WTC11 (cell line): Measurements from ENCODE around the gene CDK2. TPM values are rescaled to one million over a fixed set of nuclear protein-coding genes. Genes with fewer than 3 reads are reported as not detected.

Experiments
- ATAC-seq: fragments of 200-7000 bp; cut with Tn5 transposase; 2 replicates; pipeline ENCODE4 v1.10.0; 2021; ENCODE audit warnings: mild to moderate bottlenecking, moderate library complexity
- CTCF ChIA-PET: fragments of 300-600 bp; sonication (Branson Sonifier 250); formaldehyde crosslinking; loops from one replicate; lab custom pipeline; 2021; ENCODE audit warnings: antibody characterized with exemption; lab: Charles Lee
- POLR2A ChIA-PET: fragments of 350-600 bp; sonication (Branson Sonifier 250); formaldehyde crosslinking; loops from one replicate; lab custom pipeline; 2021; ENCODE audit warnings: antibody characterized with exemption; lab: Charles Lee
- DNase-seq: peaks from one replicate; pipeline ENCODE4 v3.0.0; 2021; ENCODE audit warnings: low spot score
- H3K27ac Mint-ChIP-seq: 2 replicates; pipeline ENCODE4 v1.8.0; 2021; ENCODE audit warnings: mixed read lengths
- H3K27me3 Mint-ChIP-seq: 2 replicates; pipeline ENCODE4 v1.8.0; 2021; ENCODE audit warnings: low read depth, mild to moderate bottlenecking, moderate library complexity, mixed read lengths
- H3K36me3 Mint-ChIP-seq: 2 replicates; pipeline ENCODE4 v1.8.0; 2021; ENCODE audit warnings: mixed read lengths
- H3K4me1 Mint-ChIP-seq: 2 replicates; pipeline ENCODE4 v1.8.0; 2022; ENCODE audit warnings: mixed read lengths
- H3K4me3 Mint-ChIP-seq: 2 replicates; pipeline ENCODE4 v1.8.0; 2021; ENCODE audit warnings: mild to moderate bottlenecking, moderate library complexity, mixed read lengths
- H3K9me3 Mint-ChIP-seq: 2 replicates; pipeline ENCODE4 v1.8.0; 2021; ENCODE audit warnings: mixed read lengths
- ATF3 ChIP-seq: sonication (generic); formaldehyde crosslinking; conservative IDR thresholded peaks from 2 replicates; pipeline ENCODE4 v1.8.1; 2022; ENCODE audit warnings: mild to moderate bottlenecking, missing genetic modification reagents
- CREB1 ChIP-seq: sonication (generic); formaldehyde crosslinking; IDR thresholded peaks from 2 replicates; pipeline ENCODE4 v1.8.0; 2023; ENCODE audit warnings: mild to moderate bottlenecking, missing genetic modification reagents
- CTCF ChIP-seq: fragments of 200-600 bp; IDR thresholded peaks from 2 replicates; pipeline ENCODE4 v1.8.0; 2022; ENCODE audit warnings: antibody characterized with exemption
- E2F1 ChIP-seq: sonication (generic); formaldehyde crosslinking; IDR thresholded peaks from 2 replicates; pipeline ENCODE4 v1.8.0; 2022; ENCODE audit warnings: mild to moderate bottlenecking, missing genetic modification reagents
- E2F5 ChIP-seq: sonication (generic); formaldehyde crosslinking; IDR thresholded peaks from 2 replicates; pipeline ENCODE4 v1.8.1; 2022; ENCODE audit warnings: mild to moderate bottlenecking, moderate library complexity, missing genetic modification reagents
- FOXP4 ChIP-seq: sonication (generic); formaldehyde crosslinking; IDR thresholded peaks from 2 replicates; pipeline ENCODE4 v1.8.0; 2022; ENCODE audit warnings: mild to moderate bottlenecking, missing genetic modification reagents
- GABPB1 ChIP-seq: sonication (generic); formaldehyde crosslinking; IDR thresholded peaks from 2 replicates; pipeline ENCODE4 v1.8.1; 2023; ENCODE audit warnings: mild to moderate bottlenecking, missing genetic modification reagents
- GRHL2 ChIP-seq: fragments of 250-450 bp; sonication (Bioruptor Pico); IDR thresholded peaks from 2 replicates; pipeline ENCODE4 v1.8.0; 2022; ENCODE audit warnings: mild to moderate bottlenecking, moderate library complexity; ENCODE audit not compliant: insufficient replicate concordance, severe bottlenecking
- HMGA2 ChIP-seq: fragments of 250-450 bp; sonication (Bioruptor Pico); IDR thresholded peaks from 2 replicates; pipeline ENCODE4 v1.4.0; 2021; ENCODE audit warnings: mild to moderate bottlenecking, moderate library complexity
- NFYB ChIP-seq: sonication (generic); formaldehyde crosslinking; conservative IDR thresholded peaks from 2 replicates; pipeline ENCODE4 v1.8.0; 2022; ENCODE audit warnings: low read depth, missing genetic modification reagents
- NR1H2 ChIP-seq: sonication (generic); formaldehyde crosslinking; IDR thresholded peaks from 2 replicates; pipeline ENCODE4 v1.9.0; 2021; ENCODE audit warnings: mild to moderate bottlenecking, moderate library complexity, missing genetic modification reagents
- PREB ChIP-seq: sonication (generic); formaldehyde crosslinking; IDR thresholded peaks from 2 replicates; pipeline ENCODE4 v1.8.1; 2022; ENCODE audit warnings: mild to moderate bottlenecking, missing genetic modification reagents, moderate library complexity, borderline replicate concordance
- RELA ChIP-seq: sonication (generic); formaldehyde crosslinking; IDR thresholded peaks from 2 replicates; pipeline ENCODE4 v1.8.1; 2022; ENCODE audit warnings: missing genetic modification reagents, mild to moderate bottlenecking, borderline replicate concordance
- RORB ChIP-seq: fragments of 250-450 bp; sonication (Bioruptor Pico); IDR thresholded peaks from 2 replicates; pipeline ENCODE4 v1.9.0; 2021; ENCODE audit warnings: mild to moderate bottlenecking
- TCF7 ChIP-seq: sonication (generic); formaldehyde crosslinking; IDR thresholded peaks from 2 replicates; pipeline ENCODE4 v1.8.0; 2022; ENCODE audit warnings: mild to moderate bottlenecking, low read depth, missing genetic modification reagents, moderate library complexity
- TEAD4 ChIP-seq: sonication (generic); formaldehyde crosslinking; IDR thresholded peaks from 2 replicates; pipeline ENCODE4 v1.8.0; 2022; ENCODE audit warnings: mild to moderate bottlenecking, missing genetic modification reagents
- ZNF138 ChIP-seq: sonication (generic); formaldehyde crosslinking; conservative IDR thresholded peaks from 2 replicates; pipeline ENCODE4 v1.8.1; 2022; ENCODE audit warnings: mild to moderate bottlenecking, moderate library complexity, missing genetic modification reagents
- ZNF281 ChIP-seq: sonication (generic); formaldehyde crosslinking; IDR thresholded peaks from 2 replicates; pipeline ENCODE4 v1.8.0; 2023; ENCODE audit warnings: mild to moderate bottlenecking, missing genetic modification reagents
- ZNF317 ChIP-seq: sonication (generic); formaldehyde crosslinking; IDR thresholded peaks from 2 replicates; pipeline ENCODE4 v1.8.1; 2023; ENCODE audit warnings: low read depth, mild to moderate bottlenecking, moderate library complexity, missing genetic modification reagents, borderline replicate concordance
- ZNF423 ChIP-seq: fragments of 250-450 bp; sonication (Bioruptor Pico); IDR thresholded peaks from 2 replicates; pipeline ENCODE4 v2.1.2; 2022; ENCODE audit warnings: mild to moderate bottlenecking, moderate library complexity
- ZNF425 ChIP-seq: fragments of 250-450 bp; sonication (Bioruptor Pico); conservative IDR thresholded peaks from 2 replicates; pipeline ENCODE4 v1.9.0; 2021; ENCODE audit warnings: mild to moderate bottlenecking
- total RNA-seq: library from RNA; stranded (reverse); gene quantifications from 3 replicates; pipeline ENCODE4 v1.2.3, GENCODE V29; 2021

CDK2 gene
- total RNA-seq, 1 experiment from 2014 or later, result 43.1 TPM

GRCh38 chr12:56020423-56021184 lies 54.0 kb downstream of the CDK2 start, which contains the start of gene IKZF4 (continued):
- TF ChIP-seq ZNF425 (CRISPR knock-in tag) (no peak), HMGA2 (no peak), E2F5 (CRISPR knock-in tag) (no peak), PREB (CRISPR knock-in tag) (no peak), ZNF423 (CRISPR knock-in tag) (no peak), NR1H2 (CRISPR knock-in tag) (no peak), RELA (CRISPR knock-in tag) (no peak), CTCF (no peak), ATF3 (CRISPR knock-in tag) (no peak), ZNF281 (CRISPR knock-in tag) (no peak), E2F1 (CRISPR knock-in tag) (no peak), RORB (CRISPR knock-in tag) (no peak)

- no peak for DNase-seq
- H3K36me3 Mint-ChIP-seq, result peaks cover 17% of the 10 kb centered on the region
- H3K9me3 Mint-ChIP-seq, result no peaks in the 10 kb centered on the region
- H3K27ac Mint-ChIP-seq, result no peak overlapping the region
- CTCF ChIA-PET, result interaction anchor here (0.6 to 4.0 kb wide), 4 partner anchors 26 to 1631 kb away, joined by 4 to 32 read pairs (median 4); partner anchors contain the start of genes RAB5B and SUOX
- POLR2A ChIA-PET, result interaction anchor here (0.5 to 2.3 kb wide), 2 partner anchors 14 to 19 kb away, joined by 3 to 21 read pairs; no protein-coding TSS in a partner anchor
- peak overlapping the region; percentile 89 for H3K4me3 Mint-ChIP-seq
- ATAC-seq, result no peak
- H3K4me1 Mint-ChIP-seq, result peaks cover 29% of the 10 kb centered on the region
- H3K27me3 Mint-ChIP-seq, result no peaks in the 10 kb centered on the region
- TF ChIP-seq GRHL2, result no peak
- TF ChIP-seq CREB1 (CRISPR knock-in tag), result no peak
- TF ChIP-seq ATF3 (CRISPR knock-in tag), result no peak
- no peak for TF ChIP-seq GABPB1 (CRISPR knock-in tag)
- TF ChIP-seq TEAD4 (CRISPR knock-in tag), result no peak
- TF ChIP-seq TCF7, result no peak
- TF ChIP-seq FOXP4 (CRISPR knock-in tag), result no peak
- TF ChIP-seq ZNF317 (CRISPR knock-in tag), result no peak
- TF ChIP-seq NFYB (CRISPR knock-in tag), result no peak
- TF ChIP-seq ZNF423 (CRISPR knock-in tag), result no peak
- TF ChIP-seq ZNF138 (CRISPR knock-in tag), result no peak
These were observed 55.4 kb downstream of the CDK2 start for GRCh38 chr12:56021889-56022497.
